Activated effector memory CD4-positive, alpha-beta T cell treated with anti-CD3 and anti-CD28 coated beads, Interleukin-2, amount 50 U/mL, for 16 hours (primary cell): Measurements from ENCODE around the gene USP30.
"Not testable (repeated sequence)": the region's sequence is repeated elsewhere in the genome, so short reads cannot be mapped to it uniquely, and the experiment has no call there.

Experiments
- DNase-seq: peaks from one replicate; pipeline ENCODE4 v3.0.0-alpha.2; 2020

The USP30 gene

GRCh38 chr12:109053382-109054123 lies 1.2 kb downstream of the USP30 start:
- peak; percentile 65 for DNase-seq

GRCh38 chr12:109054124-109054513 lies 1.7 kb downstream of the USP30 start:
- not testable (repeated sequence) for DNase-seq

GRCh38 chr12:109054520-109054919 lies 2.1 kb downstream of the USP30 start:
- no peak for DNase-seq

GRCh38 chr12:109056891-109057290 lies 4.5 kb downstream of the USP30 start:
- DNase-seq: no peak

GRCh38 chr12:109057376-109057775 lies 5.0 kb downstream of the USP30 start:
- no peak for DNase-seq

GRCh38 chr12:109058773-109059172 lies 6.4 kb downstream of the USP30 start:
- DNase-seq: no peak

GRCh38 chr12:109064143-109064542 lies 11.8 kb downstream of the USP30 start:
- no peak for DNase-seq

GRCh38 chr12:109065154-109065852 lies 12.9 kb downstream of the USP30 start:
- DNase-seq: no peak

GRCh38 chr12:109065853-109066193 lies 13.4 kb downstream of the USP30 start:
- DNase-seq: no peak

GRCh38 chr12:109069307-109070271 lies 17.2 kb downstream of the USP30 start:
- no peak for DNase-seq

GRCh38 chr12:109074866-109075265 lies 22.5 kb downstream of the USP30 start:
- DNase-seq: no peak

- DNase-seq: no peak
Measured at GRCh38 chr12:109082751-109083150, 30.4 kb downstream of the USP30 start.

- DNase-seq: no peak
Measured at GRCh38 chr12:109084425-109084824, 32.0 kb downstream of the USP30 start.

GRCh38 chr12:109085590-109085989 lies 33.2 kb downstream of the USP30 start:
- DNase-seq: no peak

- DNase-seq: no peak
Measured at GRCh38 chr12:109087250-109087649, 34.9 kb downstream of the USP30 start.

GRCh38 chr12:109088818-109089217 lies 36.4 kb downstream of the USP30 start:
- no peak for DNase-seq

- DNase-seq: no peak
Measured at GRCh38 chr12:109089683-109090082, 37.3 kb downstream of the USP30 start.

- no peak for DNase-seq
Measured at GRCh38 chr12:109092497-109093021, 40.2 kb downstream of the USP30 start.

- peak; percentile 98 for DNase-seq
Measured at GRCh38 chr12:109093022-109093918, 40.9 kb downstream of the USP30 start, which contains the start of gene ALKBH2. Gene ALKBH2, minus strand, starts transcription at chr12:109093472. Its CDS starts 686 bp downstream, at chr12:109092786.

GRCh38 chr12:109097140-109097434 lies 44.7 kb downstream of the USP30 start:
- no peak for DNase-seq

- DNase-seq: peak; percentile 99
Measured at GRCh38 chr12:109097435-109098182, 45.2 kb downstream of the USP30 start, which contains the start of gene UNG. Gene UNG, plus strand, starts transcription at chr12:109097597. Its CDS starts 83 bp downstream, at chr12:109097680.
